GM21529 (cell line): Measurements from ENCODE around the gene CCDC201.

Experiments used
- ATAC-seq: cut with Tn5 transposase; IDR thresholded peaks from one replicate; pipeline ENCODE4 v1.9.1; 2021; ENCODE audit not compliant: unreplicated experiment

CCDC201 gene

GRCh38 chr7:45893374-45893995 lies 20.6 kb upstream of the CCDC201 start:
- no peak for ATAC-seq

GRCh38 chr7:45892407-45893035 lies 19.6 kb upstream of the CCDC201 start:
- ATAC-seq, result no peak

- no peak for ATAC-seq
These were observed 18.9 kb upstream of the CCDC201 start for GRCh38 chr7:45891462-45892402.

- ATAC-seq, result no peak
These were observed 18.1 kb upstream of the CCDC201 start for GRCh38 chr7:45890902-45891461.

GRCh38 chr7:45890125-45890901 lies 17.4 kb upstream of the CCDC201 start:
- ATAC-seq, result no peak

- no peak for ATAC-seq
These were observed 16.6 kb upstream of the CCDC201 start for GRCh38 chr7:45889367-45890067.

GRCh38 chr7:45888993-45889366 lies 16.1 kb upstream of the CCDC201 start:
- no peak for ATAC-seq

GRCh38 chr7:45888185-45888992 lies 15.5 kb upstream of the CCDC201 start, which contains the start of gene IGFBP1:
TSS of gene IGFBP1 (plus strand) at chr7:45888488. CDS start at chr7:45888653, 165 bp downstream.
- ATAC-seq, result no peak

GRCh38 chr7:45886931-45887667 lies 14.2 kb upstream of the CCDC201 start:
- ATAC-seq, result no peak

GRCh38 chr7:45885264-45885882 lies 12.5 kb upstream of the CCDC201 start:
- ATAC-seq, result no peak

GRCh38 chr7:45884136-45884535 lies 11.3 kb upstream of the CCDC201 start:
- no peak for ATAC-seq

- no peak for ATAC-seq
These were observed 9.6 kb upstream of the CCDC201 start for GRCh38 chr7:45882465-45882810.

- no peak for ATAC-seq
These were observed 9.0 kb upstream of the CCDC201 start for GRCh38 chr7:45881759-45882464.

GRCh38 chr7:45881280-45881758 lies 8.4 kb upstream of the CCDC201 start:
- no peak for ATAC-seq

- no peak for ATAC-seq
These were observed 7.6 kb upstream of the CCDC201 start for GRCh38 chr7:45880433-45880860.

- no peak for ATAC-seq
These were observed 5.7 kb upstream of the CCDC201 start for GRCh38 chr7:45878457-45879144.

- ATAC-seq, result no peak
These were observed 3.6 kb upstream of the CCDC201 start for GRCh38 chr7:45876519-45876918.
